ENCODE data around the gene CAMKK2.

- TF ChIP-seq EGR1 (IDR thresholded peaks at IDR 0.05) = no peak
- no peak for TF ChIP-seq REST (IDR thresholded peaks at IDR 0.05; ENCODE audit: low read depth)
These were observed 5.4 kb upstream of the CAMKK2 start for GRCh38 chr12:121301876-121302275.
